SHP77 treated with DMSO at 0.1 percent for 48 hours (cell line): ENCODE measurements around the gene RTL3.
"Not testable (repeated sequence)": the region's sequence is repeated elsewhere in the genome, so short reads cannot be mapped to it uniquely, and the experiment has no call there.

Experiments used
- DNase-seq: peaks from one replicate; lab custom pipeline; 2025; lab: John Stamatoyannopoulos, UW

The RTL3 gene

GRCh38 chrX:78658845-78659744 lies at the start of gene RTL3:
RTL3 (minus strand) TSS chrX:78659328; CDS start chrX:78658420, 908 bp downstream.
- DNase-seq = no peak

DNA sequence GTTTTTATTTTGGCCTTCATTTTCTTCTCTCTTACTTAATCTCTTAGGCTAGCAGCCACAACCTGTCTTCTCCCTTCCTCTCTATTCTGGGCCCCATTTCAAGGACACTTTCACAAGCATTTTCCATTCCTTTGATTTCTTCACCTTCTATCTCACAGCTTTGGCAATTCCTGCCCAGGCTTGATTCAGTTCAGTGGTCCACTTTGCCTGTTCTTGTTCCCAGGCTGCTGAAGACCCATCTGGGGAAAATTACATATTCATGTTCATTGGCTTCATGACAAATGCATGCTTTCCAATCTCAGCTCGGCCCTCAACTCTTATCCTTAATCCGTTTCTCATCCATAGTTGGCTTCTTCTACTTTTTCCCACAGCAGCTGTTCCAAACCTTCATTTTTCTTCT lies 49.7 kb upstream of the RTL3 start:
- no peak for DNase-seq

- no peak for DNase-seq
Measured at GRCh38 chrX:78708262-78708661, 49.1 kb upstream of the RTL3 start.

GRCh38 chrX:78706071-78706470 lies 46.9 kb upstream of the RTL3 start:
- no peak for DNase-seq

DNA sequence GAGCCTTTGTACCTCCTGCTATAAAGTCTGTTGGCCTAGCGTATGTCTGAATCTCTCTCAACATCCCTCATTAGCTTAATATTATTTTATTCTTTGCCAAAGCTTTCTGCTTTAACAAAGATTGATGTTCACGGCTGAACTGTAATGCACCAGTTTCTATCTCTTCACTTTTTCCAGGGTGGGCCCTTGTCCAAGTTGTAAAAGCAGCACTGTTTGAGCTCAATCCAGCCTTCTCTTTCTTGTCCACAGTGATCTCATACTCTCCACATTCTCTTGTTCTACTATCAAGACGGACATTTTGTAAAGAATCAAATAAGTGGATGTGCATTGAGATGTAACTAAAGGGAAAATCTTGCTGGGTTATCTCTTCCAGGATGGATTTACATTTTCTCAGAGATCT lies 34.4 kb upstream of the RTL3 start:
- no peak for DNase-seq

GRCh38 chrX:78693012-78693411 lies 33.9 kb upstream of the RTL3 start:
- DNase-seq = no peak

- no peak for DNase-seq
Measured at GRCh38 chrX:78687586-78687985, 28.5 kb upstream of the RTL3 start.

DNA sequence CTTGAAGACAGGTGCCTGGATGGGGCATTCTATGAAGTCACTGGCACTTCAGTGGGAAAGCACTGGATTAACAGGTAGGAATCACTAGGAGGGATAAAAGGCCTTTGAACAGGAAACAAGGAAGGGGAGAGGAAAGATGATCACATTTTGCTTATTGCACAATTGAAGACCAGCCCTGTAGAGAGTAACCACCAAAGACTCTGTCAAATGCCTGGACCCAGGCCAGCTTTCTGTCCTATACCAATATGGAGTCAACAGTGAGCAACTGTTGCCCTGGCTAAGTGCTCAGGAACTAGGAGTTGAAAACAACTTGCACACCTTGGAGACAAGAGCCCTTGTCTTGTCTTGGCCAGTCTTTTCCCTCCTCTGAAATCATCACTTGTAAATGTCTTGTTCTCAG lies 14.1 kb upstream of the RTL3 start:
- no peak for DNase-seq

DNA sequence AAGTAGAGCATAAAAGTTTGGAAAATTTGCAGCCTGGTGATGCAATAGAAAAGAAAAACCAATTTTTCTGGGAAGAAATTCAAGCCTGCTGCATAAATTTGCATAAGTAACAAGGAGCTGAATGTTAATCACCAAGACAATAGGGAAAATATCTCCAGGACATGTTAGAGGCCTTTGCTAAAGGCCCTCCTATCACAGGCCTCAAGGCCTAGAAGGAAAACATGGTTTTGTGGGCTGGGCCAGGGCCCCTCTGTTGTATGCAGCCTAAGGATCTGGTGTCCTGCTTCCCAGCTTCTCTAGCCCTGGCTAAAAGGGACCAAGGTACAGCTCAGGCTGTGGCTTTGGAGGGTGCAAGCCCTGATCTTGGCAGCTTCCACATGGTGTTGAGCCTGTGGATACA lies 6.2 kb upstream of the RTL3 start:
- no peak for DNase-seq

DNA sequence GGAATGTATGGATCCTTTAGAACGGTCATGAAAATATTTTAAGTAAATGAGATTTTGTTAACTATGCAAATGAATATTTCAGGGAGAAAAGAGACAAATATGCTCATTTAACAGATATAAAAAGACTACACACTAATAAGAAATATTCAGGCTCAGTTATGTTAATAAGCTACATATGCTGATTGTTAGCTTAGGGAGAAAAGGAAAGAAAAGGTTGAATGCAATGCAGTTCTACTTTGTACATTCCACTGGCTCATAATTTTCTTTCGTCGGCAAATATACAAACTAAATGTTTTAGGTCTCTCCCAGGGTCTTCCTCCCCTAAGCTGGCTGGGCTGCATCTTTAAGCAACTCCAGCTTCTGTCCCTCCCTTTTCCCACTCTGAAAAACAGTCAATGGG lies 2.7 kb upstream of the RTL3 start:
- DNase-seq = no peak

DNA sequence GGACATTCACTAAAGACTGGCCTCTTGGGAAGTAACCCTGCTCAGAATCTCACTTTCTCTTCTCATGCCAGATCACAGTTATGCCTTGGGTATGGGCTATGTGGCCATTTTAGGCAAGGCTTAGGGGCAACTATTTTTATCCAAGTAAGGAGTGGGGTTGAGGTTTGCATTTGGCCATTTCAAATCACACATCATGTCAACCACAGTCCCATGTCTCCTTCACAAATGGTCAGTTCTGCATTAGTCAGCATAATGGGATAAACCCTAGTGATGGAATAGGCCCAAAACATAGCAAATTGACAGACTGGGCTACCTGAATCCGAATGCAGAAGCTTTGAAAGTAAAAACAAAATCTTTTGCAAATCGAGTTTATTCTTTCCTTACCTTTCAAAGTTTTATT lies 827 bp upstream of the RTL3 start:
- no peak for DNase-seq

DNA sequence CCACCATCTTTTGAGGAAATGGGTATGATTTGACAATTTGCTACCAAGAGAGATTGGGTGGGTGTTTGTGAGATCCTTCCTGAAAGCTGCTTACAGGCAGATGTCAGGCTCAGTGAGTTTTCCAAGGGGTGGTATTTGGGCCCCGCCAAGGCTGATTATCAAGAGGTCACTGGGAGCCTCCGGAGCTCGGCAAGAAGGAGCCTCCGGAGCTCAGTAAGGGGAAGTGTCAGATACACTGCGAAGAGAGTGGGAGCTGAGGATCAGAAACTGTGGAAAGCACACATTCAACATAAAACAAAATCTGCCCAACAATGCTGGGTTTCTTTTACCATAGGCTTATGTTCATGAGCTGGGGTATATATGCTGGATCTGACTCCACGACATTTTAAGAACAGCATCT lies 714 bp downstream of the RTL3 start:
- no peak for DNase-seq

DNA sequence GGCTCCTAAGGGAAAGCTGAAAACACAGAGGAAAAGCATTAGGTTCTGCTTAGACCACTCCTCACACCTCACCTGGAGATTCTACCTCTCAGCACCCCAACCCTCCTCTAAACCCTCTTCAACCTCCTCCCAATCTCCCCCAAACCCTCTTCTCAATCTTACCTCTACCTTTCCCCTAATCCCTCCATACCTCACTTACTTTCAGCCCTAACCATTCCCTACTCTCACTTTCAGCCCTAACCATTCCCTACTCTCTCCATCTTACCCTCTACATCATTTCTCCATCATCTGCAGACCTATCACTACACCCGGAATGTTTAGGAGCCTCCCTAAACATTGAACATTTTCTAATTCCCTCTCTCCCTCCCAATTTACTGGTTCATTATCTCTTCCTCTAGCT lies 3.5 kb downstream of the RTL3 start:
- DNase-seq = no peak

GRCh38 chrX:78653118-78653822 lies 5.9 kb downstream of the RTL3 start:
- no peak for DNase-seq

DNA sequence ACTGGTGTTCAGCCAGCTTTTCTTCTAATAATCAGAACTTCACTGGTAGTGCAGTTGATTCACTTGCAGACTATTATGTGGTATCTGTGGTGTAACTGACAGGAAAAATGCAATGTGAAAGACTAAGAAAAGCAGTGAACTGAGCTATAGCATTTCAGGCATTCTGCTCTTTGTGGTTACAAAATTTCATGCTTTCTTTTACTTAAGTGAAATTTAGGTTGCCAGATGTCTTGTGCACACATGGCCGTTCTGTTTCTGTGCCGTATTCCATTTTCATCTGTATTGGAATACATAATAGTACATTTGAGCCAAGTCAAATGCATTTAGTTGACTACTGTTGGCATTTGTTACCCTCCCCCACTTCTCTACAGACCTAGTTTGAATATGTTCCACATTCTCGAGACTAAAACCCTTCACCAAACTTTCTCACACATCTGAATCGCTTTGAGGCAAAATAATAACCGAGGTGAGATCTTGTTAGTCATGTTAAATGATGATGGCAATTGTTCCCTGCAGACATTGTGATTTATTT lies 8.2 kb downstream of the RTL3 start:
- DNase-seq = no peak

DNA sequence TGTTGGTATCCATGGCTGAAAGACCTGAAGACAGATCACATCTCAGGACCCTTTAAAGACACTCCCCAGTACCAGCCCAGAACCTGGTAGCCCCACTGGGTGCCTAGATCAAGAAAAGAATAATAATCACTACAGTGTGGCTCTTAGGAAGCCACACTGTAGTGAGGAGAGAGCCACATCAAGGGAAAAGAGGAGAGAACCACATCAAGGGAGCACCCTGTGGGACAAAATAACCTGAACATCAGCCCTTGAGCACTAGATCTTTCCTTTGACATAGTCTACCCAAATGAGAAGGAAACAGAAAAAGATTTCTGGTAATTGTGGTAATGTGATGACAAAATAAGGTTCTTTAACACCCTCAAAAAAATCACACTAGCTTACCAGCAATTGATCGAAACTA lies 15.3 kb downstream of the RTL3 start:
- DNase-seq = no peak

GRCh38 chrX:78643096-78643495 lies 16.0 kb downstream of the RTL3 start:
- no peak for DNase-seq

DNA sequence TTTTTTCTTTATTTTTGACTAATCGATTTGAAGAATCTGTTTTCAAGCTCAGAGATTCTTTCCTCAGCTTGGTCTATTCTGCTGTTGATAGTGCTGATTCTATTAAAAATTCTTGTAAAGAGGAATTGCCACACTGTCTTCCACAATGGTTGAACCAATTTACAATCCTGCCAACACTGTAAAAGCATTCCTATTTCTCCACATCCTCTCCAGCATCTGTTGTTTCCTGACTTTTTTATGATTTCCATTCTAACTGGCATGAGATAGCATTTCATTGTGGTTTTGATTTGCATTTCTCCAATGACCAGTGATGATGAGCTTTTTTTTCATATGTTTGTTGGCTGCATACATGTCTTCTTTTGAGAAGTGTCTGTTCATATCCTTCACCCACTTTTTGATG lies 23.0 kb downstream of the RTL3 start:
- DNase-seq = not testable (repeated sequence)

- no peak for DNase-seq
Measured at GRCh38 chrX:78624962-78625909, 33.9 kb downstream of the RTL3 start.

GRCh38 chrX:78624426-78624825 lies 34.7 kb downstream of the RTL3 start:
- DNase-seq = no peak

DNA sequence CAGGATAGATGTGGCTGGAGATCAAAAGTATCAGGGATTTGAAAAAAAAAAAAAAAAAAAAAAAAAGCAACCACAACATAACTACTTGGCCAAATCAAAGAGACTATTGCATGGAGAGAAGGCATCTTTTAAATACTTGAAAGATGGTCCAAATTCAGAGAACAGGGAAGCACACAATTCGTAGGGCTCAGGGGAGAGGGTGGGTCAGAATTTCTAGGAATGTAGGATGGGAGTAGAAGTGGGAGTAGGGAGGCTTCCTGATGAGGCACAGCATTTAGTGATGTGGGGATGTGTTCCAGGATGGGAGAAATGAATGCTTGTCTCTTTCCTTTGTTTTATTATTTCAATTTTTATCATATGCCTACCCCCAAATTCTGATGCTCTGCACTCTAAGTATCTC lies 36.3 kb downstream of the RTL3 start:
- no peak for DNase-seq

DNA sequence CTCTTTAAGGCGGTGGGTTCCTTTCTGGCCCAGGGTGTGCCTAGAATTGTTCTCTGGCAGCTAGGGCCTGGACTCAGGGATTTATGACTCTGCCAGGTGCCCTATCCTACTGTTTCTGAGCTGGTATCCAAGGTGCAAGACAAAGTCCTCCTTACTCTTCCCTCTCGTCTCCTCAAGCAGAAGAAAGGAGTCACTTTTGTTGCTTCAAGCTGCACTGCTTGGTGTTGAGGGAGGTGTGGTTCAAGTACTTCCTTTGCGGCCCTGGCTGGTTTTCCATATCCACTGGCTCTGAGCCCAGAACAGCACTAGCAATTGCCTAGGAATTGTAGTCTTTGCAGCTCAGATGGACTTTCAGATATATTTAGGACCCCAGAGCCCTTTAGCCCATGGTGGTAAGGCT lies 39.3 kb downstream of the RTL3 start:
- no peak for DNase-seq
